Measurements from ENCODE around the gene MCAM.

MCAM gene, protein sequence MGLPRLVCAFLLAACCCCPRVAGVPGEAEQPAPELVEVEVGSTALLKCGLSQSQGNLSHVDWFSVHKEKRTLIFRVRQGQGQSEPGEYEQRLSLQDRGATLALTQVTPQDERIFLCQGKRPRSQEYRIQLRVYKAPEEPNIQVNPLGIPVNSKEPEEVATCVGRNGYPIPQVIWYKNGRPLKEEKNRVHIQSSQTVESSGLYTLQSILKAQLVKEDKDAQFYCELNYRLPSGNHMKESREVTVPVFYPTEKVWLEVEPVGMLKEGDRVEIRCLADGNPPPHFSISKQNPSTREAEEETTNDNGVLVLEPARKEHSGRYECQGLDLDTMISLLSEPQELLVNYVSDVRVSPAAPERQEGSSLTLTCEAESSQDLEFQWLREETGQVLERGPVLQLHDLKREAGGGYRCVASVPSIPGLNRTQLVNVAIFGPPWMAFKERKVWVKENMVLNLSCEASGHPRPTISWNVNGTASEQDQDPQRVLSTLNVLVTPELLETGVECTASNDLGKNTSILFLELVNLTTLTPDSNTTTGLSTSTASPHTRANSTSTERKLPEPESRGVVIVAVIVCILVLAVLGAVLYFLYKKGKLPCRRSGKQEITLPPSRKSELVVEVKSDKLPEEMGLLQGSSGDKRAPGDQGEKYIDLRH

DNA sequence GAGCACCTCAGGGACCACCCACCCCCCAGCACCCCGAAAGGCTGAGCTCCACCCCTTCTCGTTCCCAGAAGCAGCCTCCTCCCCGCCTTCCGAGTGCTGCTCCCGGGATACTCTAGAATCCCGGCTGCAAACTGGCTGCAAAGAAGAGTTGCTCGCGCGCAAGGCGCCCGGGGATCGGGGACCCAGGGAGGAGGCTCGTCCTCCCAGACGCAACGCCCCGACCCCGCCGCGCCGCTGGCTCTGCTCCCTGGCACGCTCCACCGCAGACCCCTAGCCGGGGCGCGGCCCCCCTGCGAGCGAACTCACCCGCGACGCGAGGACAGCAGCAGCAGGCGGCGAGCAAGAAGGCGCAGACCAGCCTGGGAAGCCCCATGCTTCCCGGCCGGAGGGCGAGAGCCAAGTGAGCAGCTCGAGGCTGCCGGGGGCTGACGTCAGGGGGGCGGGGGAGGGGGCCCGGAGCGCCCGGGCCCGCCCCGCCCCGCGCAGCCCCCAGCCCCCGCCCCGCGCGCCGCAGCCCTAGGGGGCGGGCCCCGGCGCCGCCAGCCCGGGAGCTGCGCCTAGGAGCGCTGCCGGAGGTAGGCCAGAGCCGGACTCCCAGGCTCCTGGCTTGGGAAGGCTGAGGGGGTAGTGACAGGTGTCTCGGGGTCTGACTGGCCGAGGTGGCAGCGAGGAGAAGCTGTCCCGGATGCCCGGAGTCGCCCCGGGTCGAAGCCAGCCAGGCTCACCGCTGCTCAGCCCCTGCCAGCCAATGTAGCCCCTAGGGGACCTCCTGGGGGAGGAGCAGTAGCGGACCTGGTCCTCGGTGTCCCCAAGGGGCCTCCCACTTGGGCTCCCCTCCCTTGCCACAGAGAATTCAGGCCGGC lies at the start of gene MCAM:
MCAM (minus strand) TSS at position 402 of the 863 bp plus-strand sequence; CDS start at position 373, 29 bp downstream.
- no peak for DNase-seq (ENCODE audit: low spot score)

DNA sequence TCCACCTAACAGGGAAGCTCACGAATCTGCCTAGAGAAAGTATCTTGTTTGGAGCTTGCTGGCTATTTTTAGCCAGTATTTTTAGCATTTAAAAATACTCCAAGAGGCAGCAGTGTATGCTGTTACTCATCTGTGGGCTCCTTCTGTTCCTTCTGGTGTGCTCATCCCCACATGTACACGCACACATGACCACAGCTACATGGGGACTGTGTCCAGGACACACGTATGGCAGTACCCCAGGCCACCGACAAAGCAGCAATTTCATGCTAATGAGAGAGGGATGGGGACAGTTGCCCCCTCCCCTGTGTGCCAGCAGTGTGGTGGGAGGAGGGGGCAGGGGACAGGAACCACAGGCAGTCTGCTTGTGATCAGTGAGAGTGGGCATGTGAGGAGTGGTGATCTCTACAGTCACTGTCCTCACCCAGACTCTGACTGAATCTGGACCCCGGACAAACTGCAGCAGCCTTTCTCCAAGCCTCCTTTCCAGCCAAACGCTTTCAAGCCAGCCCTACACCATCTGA lies 48.2 kb upstream of the MCAM start:
- DNase-seq (ENCODE audit: low spot score) = no peak

DNA sequence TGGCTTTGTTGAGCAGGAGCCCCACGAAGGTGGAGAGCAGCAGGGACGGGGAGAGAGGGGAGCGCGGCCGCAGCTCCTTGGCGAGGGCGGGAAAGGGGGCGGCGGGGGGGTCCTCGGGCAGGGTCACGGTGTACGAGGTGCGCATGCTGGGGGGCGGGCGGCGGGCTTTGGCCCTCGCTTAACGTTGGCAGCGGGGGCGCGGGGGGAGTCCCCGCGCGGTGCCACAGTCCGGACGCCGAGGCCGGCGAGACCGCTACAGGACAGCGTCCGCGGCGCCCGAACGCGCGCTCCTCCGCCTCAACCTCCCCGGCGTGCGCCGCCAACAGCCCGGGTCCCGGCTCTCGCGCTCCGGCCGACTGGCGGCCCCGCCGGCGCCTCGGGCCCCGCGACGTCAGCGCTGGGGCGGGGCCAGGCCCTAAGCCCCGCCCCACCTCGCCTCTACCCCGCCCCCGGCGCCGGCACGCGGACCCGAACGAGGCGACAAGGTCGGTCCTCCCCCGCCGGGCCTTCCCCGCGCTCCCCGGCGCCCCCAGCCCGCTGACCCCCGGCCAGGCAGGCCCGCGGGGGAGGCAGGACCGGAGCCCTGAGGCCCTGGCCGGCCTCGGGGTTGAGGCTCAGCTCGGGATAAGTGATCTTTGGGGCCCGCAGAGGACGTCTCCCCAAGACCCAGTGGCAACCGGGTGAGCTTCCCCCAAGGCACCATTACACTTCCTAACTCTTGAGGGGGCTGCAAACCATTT lies 47.1 kb upstream of the MCAM start:
- DNase-seq (ENCODE audit: low spot score) = peak; percentile 32

DNA sequence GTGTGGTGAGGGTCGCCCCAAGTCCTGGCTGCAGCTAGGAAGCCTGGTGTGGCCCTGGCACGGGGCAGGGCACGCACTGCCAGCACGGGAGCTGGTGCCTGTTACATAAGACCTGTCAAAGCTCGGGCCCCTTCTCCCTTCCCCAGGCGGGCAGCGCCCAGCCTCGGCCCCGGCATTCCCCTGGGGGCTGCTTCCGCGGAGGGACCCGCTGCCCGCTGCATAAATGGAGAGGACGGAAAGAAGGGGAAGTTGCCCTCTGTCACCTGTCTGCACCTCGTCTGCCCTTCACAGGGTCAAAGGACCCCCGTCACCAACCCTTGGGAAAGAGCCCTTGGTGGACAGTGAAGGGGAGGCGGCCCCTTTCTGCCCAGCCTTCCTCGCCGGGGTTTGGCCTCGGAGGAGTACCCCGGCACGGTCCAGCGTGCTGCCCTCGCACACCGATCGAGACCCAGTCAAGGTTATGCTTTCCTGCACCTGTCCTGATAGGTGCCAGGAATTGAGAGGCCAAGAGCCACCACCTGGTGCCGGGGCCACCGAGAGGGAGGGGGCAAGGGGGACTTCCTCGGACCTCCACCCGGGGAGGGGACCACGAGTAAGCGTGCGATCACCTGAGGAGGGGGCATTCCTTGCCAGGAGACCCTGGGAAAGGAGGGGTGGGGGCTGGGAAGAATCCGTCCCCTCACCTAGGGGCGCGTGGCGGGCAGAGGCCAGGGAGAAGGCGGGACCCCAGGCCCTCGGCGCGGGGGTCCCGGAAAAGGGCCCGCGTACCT lies 46.3 kb upstream of the MCAM start:
- DNase-seq (ENCODE audit: low spot score) = no peak

- DNase-seq (ENCODE audit: low spot score) = no peak
Observed at GRCh38 chr11:119362741-119363080, 45.8 kb upstream of the MCAM start.

DNA sequence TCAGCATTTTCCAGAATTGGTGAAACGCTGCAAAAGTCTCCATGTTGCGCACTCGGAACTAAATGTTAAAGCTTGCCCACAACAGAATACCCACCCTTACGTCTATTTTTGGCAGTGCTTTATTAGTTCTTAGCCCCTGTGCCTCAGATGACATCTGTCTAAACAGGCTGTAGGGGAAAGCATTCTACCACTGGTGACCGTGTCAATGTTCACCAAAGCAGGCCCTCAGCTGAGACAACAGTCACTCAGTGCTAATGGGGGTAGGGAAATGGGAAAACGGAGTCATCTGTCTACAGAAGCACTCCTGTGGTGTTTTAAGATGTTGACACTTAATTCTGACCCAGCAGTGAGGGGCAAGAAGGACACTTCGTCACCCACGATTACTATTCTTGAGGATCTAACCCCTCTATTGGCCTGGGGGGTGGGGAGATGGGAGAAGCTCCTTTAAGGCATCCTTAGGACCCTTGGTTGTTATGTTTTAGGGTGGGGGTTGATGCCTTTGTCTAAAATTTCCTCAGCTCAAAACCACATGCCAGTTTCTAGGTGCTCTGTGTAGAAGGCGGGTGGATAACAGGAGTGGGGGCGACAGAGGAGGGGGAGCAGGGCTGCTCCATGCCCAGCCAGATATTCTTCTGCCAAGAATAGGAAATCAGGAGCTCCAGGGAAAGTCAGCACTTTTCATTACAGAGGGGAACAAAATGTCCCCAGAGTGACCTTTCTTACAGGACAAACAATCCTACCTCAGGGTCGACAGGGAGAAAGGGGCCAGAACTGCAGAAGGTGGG lies 45.2 kb upstream of the MCAM start:
- DNase-seq (ENCODE audit: low spot score) = no peak

GRCh38 chr11:119361056-119361787 lies 44.3 kb upstream of the MCAM start:
- DNase-seq (ENCODE audit: low spot score) = no peak

GRCh38 chr11:119359365-119360214 lies 42.7 kb upstream of the MCAM start:
- no peak for DNase-seq (ENCODE audit: low spot score)

DNA sequence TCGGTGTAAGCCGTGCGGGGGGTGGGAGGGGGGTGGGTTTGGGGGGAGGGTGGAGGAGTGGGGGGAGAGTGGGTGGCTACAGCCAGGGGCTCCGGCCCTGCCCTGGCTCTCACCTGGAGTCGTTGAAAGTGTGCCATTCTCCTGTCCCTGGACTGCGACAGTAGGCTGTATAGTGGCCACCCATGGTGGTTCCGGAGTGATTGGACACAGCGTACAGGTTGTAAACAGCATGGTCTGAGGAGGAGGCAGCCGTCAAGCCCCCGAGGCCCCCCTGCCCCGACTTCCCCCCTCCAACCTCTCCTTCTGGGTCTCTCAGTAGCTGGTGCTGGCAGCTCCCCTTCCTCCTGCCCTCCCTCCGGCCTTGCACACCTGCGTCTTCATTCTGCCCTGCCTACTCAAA lies 40.1 kb upstream of the MCAM start:
- no peak for DNase-seq (ENCODE audit: low spot score)

DNA sequence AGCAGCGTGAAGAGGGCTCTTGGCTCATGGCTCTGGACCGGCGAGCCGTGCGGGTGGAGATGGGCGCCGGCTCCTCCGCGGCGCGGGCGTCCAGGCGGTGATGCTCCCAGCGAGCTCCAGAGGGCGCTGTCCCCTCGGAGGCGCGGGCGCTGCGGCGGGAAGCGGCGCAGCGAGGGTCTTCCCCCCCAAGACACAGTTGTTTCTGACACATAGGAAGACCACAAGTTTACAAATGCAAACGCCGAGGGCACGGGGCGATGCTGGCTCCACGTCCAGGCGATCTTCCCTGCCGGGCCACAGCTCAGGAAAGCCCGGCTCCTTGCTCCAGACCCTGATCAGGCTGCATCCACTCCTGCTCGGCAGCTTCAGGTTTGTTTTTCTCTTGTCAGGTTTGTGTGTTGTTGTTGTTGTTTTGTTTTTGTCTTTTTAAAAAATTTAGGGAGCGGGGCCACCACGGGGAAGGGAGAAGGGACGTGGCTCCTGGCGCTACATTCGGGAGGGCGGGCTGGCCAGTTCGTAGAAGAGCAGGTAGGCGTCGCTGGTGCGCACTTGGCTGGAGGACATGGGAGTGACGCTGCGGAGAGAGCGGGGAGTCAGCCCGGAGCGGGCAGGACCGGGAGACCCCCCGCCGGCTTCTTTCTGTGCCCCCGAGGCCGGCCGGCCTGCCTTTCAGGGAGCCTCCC lies 39.6 kb upstream of the MCAM start:
- DNase-seq (ENCODE audit: low spot score) = peak; percentile 55

GRCh38 chr11:119355091-119355843 lies 38.3 kb upstream of the MCAM start:
- DNase-seq (ENCODE audit: low spot score) = no peak

DNA sequence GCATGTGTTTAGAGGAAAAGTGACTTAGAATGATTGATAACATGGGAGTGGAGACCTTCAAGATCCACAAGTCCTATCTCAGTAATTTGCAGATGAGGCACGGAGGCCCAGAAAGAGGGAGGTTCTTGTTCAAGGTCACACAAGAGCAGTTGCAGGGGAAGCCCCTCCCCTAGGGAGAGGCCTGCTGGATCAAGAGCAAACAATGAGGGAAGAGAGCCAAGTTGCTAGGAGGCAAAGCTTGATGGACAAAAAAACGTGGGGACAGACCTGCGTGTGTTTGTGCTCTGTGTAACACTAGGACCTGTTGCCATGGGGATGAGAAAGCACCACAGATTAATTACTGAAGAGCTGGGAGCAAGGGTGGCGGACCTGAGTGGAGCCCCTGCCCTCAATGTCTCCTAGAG lies 35.9 kb upstream of the MCAM start:
- no peak for DNase-seq (ENCODE audit: low spot score)

DNA sequence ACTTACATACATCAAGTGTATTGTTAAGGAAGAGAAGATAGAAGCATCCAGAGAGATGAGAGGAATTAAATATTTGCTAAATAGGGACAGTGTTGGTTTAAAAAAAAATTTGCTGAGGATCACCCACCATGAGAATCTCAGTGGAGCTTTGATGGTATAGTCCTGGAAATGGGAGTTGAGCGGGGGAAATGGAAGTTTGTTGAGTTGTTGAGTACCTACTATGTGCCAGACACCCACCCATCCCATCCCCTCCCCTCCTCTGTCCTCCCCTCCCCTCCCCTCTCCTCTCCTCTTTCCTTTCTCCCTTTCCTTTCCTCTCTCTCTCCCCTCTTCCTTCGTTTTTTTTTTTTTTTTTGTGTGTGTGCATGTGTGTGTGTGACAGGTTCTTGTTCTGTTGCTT lies 34.3 kb upstream of the MCAM start:
- DNase-seq (ENCODE audit: low spot score) = no peak

GRCh38 chr11:119350302-119350701 lies 33.4 kb upstream of the MCAM start:
- DNase-seq (ENCODE audit: low spot score) = no peak

GRCh38 chr11:119347940-119348605 lies 31.1 kb upstream of the MCAM start:
- DNase-seq (ENCODE audit: low spot score) = no peak

- DNase-seq (ENCODE audit: low spot score) = no peak
Observed at GRCh38 chr11:119347242-119347641, 30.3 kb upstream of the MCAM start.

DNA sequence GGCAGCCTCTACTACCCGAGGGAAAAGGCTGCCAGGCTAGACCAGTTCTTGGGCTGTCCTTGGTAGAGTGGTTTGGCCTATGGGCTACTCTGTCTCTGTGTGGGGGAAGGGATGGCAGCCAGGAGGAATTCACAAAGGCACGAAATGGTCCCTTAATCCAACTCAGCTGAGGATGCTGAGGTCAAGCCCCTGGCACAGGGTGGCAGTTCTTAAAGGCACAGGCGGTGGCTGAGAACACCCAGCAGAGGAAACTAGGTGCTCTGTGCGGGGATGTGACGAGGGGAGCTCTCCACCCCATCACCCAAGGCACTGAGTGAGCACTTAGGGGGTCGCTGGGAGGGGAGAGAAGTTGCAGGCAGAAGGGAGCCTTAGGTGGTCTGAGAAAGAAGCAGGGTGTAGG lies 29.7 kb upstream of the MCAM start, which contains the start of gene MFRP:
MFRP (minus strand) TSS at position 101 of the 400 bp plus-strand sequence. CDS start 192 bp downstream, outside the sequence.
- DNase-seq (ENCODE audit: low spot score) = no peak
